Endodermal cell (in vitro differentiated cells): Measurements from ENCODE around the gene MX1. TPM values are rescaled to one million over a fixed set of nuclear protein-coding genes. Genes with fewer than 3 reads are reported as not detected.
A peak's percentile ranks its signal among the peaks of the same experiment; 100 is the strongest.

Experiments used
- DNase-seq: peaks from one replicate; pipeline ENCODE4 v3.0.0-alpha.2; 2017
- H3K27ac ChIP-seq: 2 replicates; pipeline ENCODE4 v1.5.1; 2013; ENCODE audit warnings: mild to moderate bottlenecking, low read depth, low read length, moderate library complexity
- H3K27me3 ChIP-seq: 2 replicates; pipeline ENCODE4 v1.6.1; 2013; ENCODE audit warnings: mild to moderate bottlenecking, low read length, moderate library complexity; ENCODE audit not compliant: insufficient read depth, control insufficient read depth, poor library complexity, severe bottlenecking
- H3K36me3 ChIP-seq: 2 replicates; pipeline ENCODE4 v1.7.0; 2013; ENCODE audit warnings: mild to moderate bottlenecking, low read length, moderate library complexity; ENCODE audit not compliant: control insufficient read depth, insufficient read depth
- H3K4me1 ChIP-seq: one replicate; pipeline ENCODE4 v1.7.0; 2013; ENCODE audit warnings: low read length; ENCODE audit not compliant: control insufficient read depth, insufficient read depth
- H3K4me3 ChIP-seq: 2 replicates; pipeline ENCODE4 v1.5.1; 2013; ENCODE audit warnings: mild to moderate bottlenecking, low read length, moderate library complexity
- H3K9ac ChIP-seq: 2 replicates; pipeline ENCODE4 v1.6.1; 2013; ENCODE audit warnings: mild to moderate bottlenecking, low read length, moderate library complexity; ENCODE audit not compliant: poor library complexity, severe bottlenecking; ENCODE audit errors: extremely low read depth
- H3K9me3 ChIP-seq: 2 replicates; pipeline ENCODE4 v1.6.1; 2013; ENCODE audit warnings: mild to moderate bottlenecking, low read length, moderate library complexity; ENCODE audit not compliant: control insufficient read depth
- H3K27ac Mint-ChIP-seq: 2 replicates; pipeline ENCODE4 v1.8.0; 2020; ENCODE audit warnings: mixed read lengths
- H3K27me3 Mint-ChIP-seq: 2 replicates; pipeline ENCODE4 v1.8.0; 2021; ENCODE audit warnings: mild to moderate bottlenecking, mixed read lengths; ENCODE audit not compliant: insufficient read depth
- H3K36me3 Mint-ChIP-seq: 2 replicates; pipeline ENCODE4 v1.8.0; 2020; ENCODE audit warnings: low read depth, mixed read lengths
- H3K4me1 Mint-ChIP-seq: 2 replicates; pipeline ENCODE4 v1.8.0; 2020; ENCODE audit warnings: mixed read lengths
- H3K4me3 Mint-ChIP-seq: 2 replicates; pipeline ENCODE4 v1.8.0; 2020; ENCODE audit warnings: mild to moderate bottlenecking, moderate library complexity, mixed read lengths
- H3K9me3 Mint-ChIP-seq: 2 replicates; pipeline ENCODE4 v1.8.0; 2020; ENCODE audit warnings: mild to moderate bottlenecking, mixed read lengths
- WGBS, 2 experiments: methylation state at CpG; one replicate each; pipeline versions ENCODE4 v1.1.5 to v1.1.7; 2013; ENCODE audit warnings: missing lambda C conversion rate in 2 of 2, mixed read lengths in 1 of 2; ENCODE audit not compliant: insufficient coverage in 1 of 2, insufficient read length in 1 of 2; 5-methylcytosine and 5-hydroxymethylcytosine counted together
- total RNA-seq, 2 donors: library from RNA; stranded (reverse); fragmentation: NEBNext Ultra II Directional in 1 of 2; extraction: Animal tissue kit (Norgen Biotek cat#: 25700) in 1 of 2; gene quantifications; 2 replicates in 1 of 2; 3 replicates in 1 of 2; pipeline ENCODE4 v1.2.1, GENCODE V29; 2021
- TF ChIP-seq, protein P1 (sequence below): fragments of 200-600 bp; sonication (generic); conservative IDR thresholded peaks from 2 replicates; pipeline ENCODE4 v1.5.0; 2021; ENCODE audit warnings: antibody characterized with exemption, mild to moderate bottlenecking

MX1 gene
- total RNA-seq, 2 donors from 2014 or later = 0.42 to 0.84 TPM

DNA sequence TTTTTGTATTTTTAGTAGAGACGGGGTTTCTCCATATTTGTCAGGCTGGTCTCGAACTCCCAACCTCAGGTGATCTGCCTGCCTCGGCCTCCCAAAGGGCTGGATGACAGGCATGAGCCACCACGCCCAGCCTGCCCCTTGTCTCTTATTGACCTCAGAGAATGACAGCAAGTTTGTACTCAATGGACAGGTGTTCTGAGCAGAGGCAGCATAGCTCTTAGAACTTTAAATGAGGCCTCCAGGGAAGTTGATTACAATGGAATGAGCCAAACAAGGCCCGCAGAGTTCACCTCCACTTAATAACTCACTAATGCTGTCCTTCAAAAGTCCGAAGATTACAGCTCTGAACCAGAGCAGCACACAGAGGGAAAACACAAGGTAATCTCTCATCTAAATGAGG, 71.0 kb downstream of the MX1 start:
- DNase-seq = no peak
- H3K4me1 Mint-ChIP-seq = peaks cover 13% of the 10 kb centered on the region
- no peak overlapping the region for H3K27ac Mint-ChIP-seq
- H3K4me1 ChIP-seq = peaks cover 3% of the 10 kb centered on the region
- TF ChIP-seq, protein P1, sequence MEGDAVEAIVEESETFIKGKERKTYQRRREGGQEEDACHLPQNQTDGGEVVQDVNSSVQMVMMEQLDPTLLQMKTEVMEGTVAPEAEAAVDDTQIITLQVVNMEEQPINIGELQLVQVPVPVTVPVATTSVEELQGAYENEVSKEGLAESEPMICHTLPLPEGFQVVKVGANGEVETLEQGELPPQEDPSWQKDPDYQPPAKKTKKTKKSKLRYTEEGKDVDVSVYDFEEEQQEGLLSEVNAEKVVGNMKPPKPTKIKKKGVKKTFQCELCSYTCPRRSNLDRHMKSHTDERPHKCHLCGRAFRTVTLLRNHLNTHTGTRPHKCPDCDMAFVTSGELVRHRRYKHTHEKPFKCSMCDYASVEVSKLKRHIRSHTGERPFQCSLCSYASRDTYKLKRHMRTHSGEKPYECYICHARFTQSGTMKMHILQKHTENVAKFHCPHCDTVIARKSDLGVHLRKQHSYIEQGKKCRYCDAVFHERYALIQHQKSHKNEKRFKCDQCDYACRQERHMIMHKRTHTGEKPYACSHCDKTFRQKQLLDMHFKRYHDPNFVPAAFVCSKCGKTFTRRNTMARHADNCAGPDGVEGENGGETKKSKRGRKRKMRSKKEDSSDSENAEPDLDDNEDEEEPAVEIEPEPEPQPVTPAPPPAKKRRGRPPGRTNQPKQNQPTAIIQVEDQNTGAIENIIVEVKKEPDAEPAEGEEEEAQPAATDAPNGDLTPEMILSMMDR = no peak
- no peak overlapping the region for H3K4me3 ChIP-seq
- peaks cover 3% of the 10 kb centered on the region for H3K36me3 Mint-ChIP-seq
- H3K4me3 Mint-ChIP-seq = no peak overlapping the region
- no peaks in the 10 kb centered on the region for H3K27me3 ChIP-seq
- H3K9me3 Mint-ChIP-seq = no peaks in the 10 kb centered on the region
- H3K27me3 Mint-ChIP-seq = no peaks in the 10 kb centered on the region
- no peak overlapping the region for H3K27ac ChIP-seq
- no peaks in the 10 kb centered on the region for H3K9me3 ChIP-seq
- H3K9ac ChIP-seq = no peak overlapping the region
- H3K36me3 ChIP-seq = no peaks in the 10 kb centered on the region
- 91 to 96% methylated on average over 4 to 6 of the region's 6 CpGs for WGBS, 2 experiments

DNA sequence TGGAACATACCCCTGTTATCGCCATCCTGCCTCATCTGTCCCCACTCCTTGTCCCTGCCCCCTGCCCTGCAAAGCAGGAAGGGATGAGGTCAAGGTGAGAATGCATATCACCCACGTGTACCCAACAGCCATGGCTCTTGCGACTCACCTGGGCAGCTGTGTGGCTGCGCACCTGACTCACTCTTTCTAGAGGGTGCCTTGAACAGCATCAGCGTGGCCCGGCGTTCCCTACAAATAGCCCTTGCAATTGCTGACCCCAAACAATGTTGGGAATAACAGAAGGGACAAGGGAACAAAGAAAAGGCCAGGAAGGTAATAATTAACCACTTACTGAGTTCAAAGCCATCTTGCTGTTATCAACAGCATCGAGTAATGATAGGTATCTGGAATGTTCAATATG, 71.7 kb downstream of the MX1 start:
- no peak overlapping the region for H3K9ac ChIP-seq
- no peak for DNase-seq
- Mint-ChIP-seq H3K36me3 (peaks cover 3% of the 10 kb centered on the region), H3K27ac (peak overlapping the region; percentile 6), H3K9me3 (no peaks in the 10 kb centered on the region), H3K4me3 (no peak overlapping the region), H3K27me3 (no peaks in the 10 kb centered on the region), H3K4me1 (peaks cover 14% of the 10 kb centered on the region)
- no peak overlapping the region for H3K4me3 ChIP-seq
- TF ChIP-seq, protein P1 = no peak
- WGBS, 2 experiments = 79 to 90% methylated on average over 4 to 8 of the region's 8 CpGs
- no peaks in the 10 kb centered on the region for H3K9me3 ChIP-seq
- H3K27me3 ChIP-seq = no peaks in the 10 kb centered on the region
- peaks cover 6% of the 10 kb centered on the region for H3K4me1 ChIP-seq
- no peaks in the 10 kb centered on the region for H3K36me3 ChIP-seq
- no peak overlapping the region for H3K27ac ChIP-seq

DNA sequence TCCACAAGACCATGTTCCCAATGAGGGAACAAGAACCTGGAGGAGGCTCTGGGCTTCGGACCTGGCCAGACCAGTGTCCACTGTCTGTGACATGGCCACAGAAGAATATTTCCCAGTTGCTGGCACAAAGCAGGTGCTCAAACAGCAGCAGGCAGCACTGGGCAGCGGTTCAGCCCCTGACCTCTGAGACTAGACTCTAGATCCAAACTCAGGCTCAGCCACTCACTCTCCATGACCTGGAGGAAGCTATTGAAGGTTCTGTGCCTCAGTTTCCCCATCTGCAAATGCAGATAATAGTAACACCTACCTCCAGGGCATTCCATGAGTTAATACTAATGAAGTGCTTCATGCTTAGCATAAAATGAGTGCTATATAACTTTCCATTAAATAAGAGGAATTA, 73.9 kb downstream of the MX1 start:
- Histone ChIP-seq H3K27me3 (peaks cover 9% of the 10 kb centered on the region), H3K9ac (no peak overlapping the region), H3K27ac (no peak overlapping the region), H3K9me3 (no peaks in the 10 kb centered on the region), H3K4me1 (peaks cover 6% of the 10 kb centered on the region), H3K36me3 (no peaks in the 10 kb centered on the region), H3K4me3 (no peak overlapping the region)
- DNase-seq = no peak
- H3K27me3 Mint-ChIP-seq = peaks cover 9% of the 10 kb centered on the region
- no peak overlapping the region for H3K27ac Mint-ChIP-seq
- H3K9me3 Mint-ChIP-seq = no peaks in the 10 kb centered on the region
- TF ChIP-seq, protein P1 = no peak
- no peaks in the 10 kb centered on the region for H3K36me3 Mint-ChIP-seq
- 88 to 90% methylated on average over 2 of the region's 2 CpGs for WGBS, 2 experiments
- peaks cover 14% of the 10 kb centered on the region for H3K4me1 Mint-ChIP-seq
- H3K4me3 Mint-ChIP-seq = no peak overlapping the region
